Smooth muscle cell (in vitro differentiated cells): ENCODE data around the gene KRTAP5-4. TPM values are rescaled to one million over a fixed set of nuclear protein-coding genes. Genes with fewer than 3 reads are reported as not detected.

Experiments
- DNase-seq: peaks from one replicate; lab custom pipeline; 2025; ENCODE audit not compliant: unreplicated experiment; lab: John Stamatoyannopoulos, UW
- H2AFZ ChIP-seq: fragments of 200-600 bp; sonication (generic); 2 replicates; pipeline ENCODE4 v1.6.0; 2016; ENCODE audit warnings: antibody characterized with exemption, low read depth, mild to moderate bottlenecking
- H3F3A ChIP-seq: fragments of 200-600 bp; sonication (generic); 2 replicates; pipeline ENCODE4 v1.6.0; 2017; ENCODE audit warnings: antibody characterized with exemption, low read depth
- H3K27ac ChIP-seq: fragments of 200-600 bp; sonication (generic); 2 replicates; pipeline ENCODE4 v1.5.1; 2016; ENCODE audit warnings: low read depth, mild to moderate bottlenecking
- H3K27me3 ChIP-seq: fragments of 200-600 bp; sonication (generic); 2 replicates; pipeline ENCODE4 v1.6.1; 2016; ENCODE audit warnings: low read depth, mild to moderate bottlenecking
- H3K36me3 ChIP-seq: fragments of 200-600 bp; sonication (generic); 2 replicates; pipeline ENCODE4 v1.5.1; 2016; ENCODE audit warnings: low read depth
- H3K4me1 ChIP-seq: fragments of 200-600 bp; sonication (generic); 2 replicates; pipeline ENCODE4 v1.5.1; 2016; ENCODE audit warnings: low read depth
- H3K4me2 ChIP-seq: fragments of 200-600 bp; sonication (generic); 2 replicates; pipeline ENCODE4 v1.6.0; 2016; ENCODE audit warnings: mild to moderate bottlenecking
- H3K4me3 ChIP-seq: fragments of 200-600 bp; sonication (generic); 2 replicates; pipeline ENCODE4 v1.5.1; 2016; ENCODE audit warnings: mild to moderate bottlenecking
- H3K79me2 ChIP-seq: fragments of 200-600 bp; sonication (generic); 2 replicates; pipeline ENCODE4 v1.6.0; 2016; ENCODE audit warnings: low read depth, mild to moderate bottlenecking
- H3K9ac ChIP-seq: fragments of 200-600 bp; sonication (generic); 2 replicates; pipeline ENCODE4 v1.6.0; 2016; ENCODE audit warnings: low read depth
- H3K9me3 ChIP-seq: fragments of 200-600 bp; sonication (generic); replicated peaks from 2 replicates; pipeline ENCODE4 v1.5.1; 2016; ENCODE audit warnings: low read depth
- H4K20me1 ChIP-seq: fragments of 200-600 bp; sonication (generic); 2 replicates; pipeline ENCODE4 v1.6.0; 2016; ENCODE audit warnings: low read depth
- CTCF ChIP-seq: fragments of 200-600 bp; sonication (generic); IDR thresholded peaks from 2 replicates; pipeline ENCODE4 v1.5.1; 2017; ENCODE audit warnings: borderline replicate concordance, mild to moderate bottlenecking, antibody characterized with exemption; ENCODE audit not compliant: insufficient read depth, poor library complexity, severe bottlenecking
- WGBS: methylation state at CpG from one replicate; pipeline ENCODE4 v1.1.7; 2016; ENCODE audit warnings: low lambda C conversion rate; 5-methylcytosine and 5-hydroxymethylcytosine counted together
- polyA plus RNA-seq: library from polyadenylated mRNA; unstranded; fragments of >200 nt; fragmentation: Nextera tagmentation; extraction: Ambion mirVana; gene quantifications from 2 replicates; pipeline ENCODE4 v1.2.1, GENCODE V29; 2016
- total RNA-seq: library from RNA; depleted of rRNA; stranded (reverse); fragments of >200 nt; gene quantifications from 2 replicates; pipeline ENCODE4 v1.2.3, GENCODE V29; 2014

KRTAP5-4 gene
- total and polyA plus RNA-seq, 2 experiments from 2014 or later, result not detected

- no peaks in the 10 kb centered on the region for H3K4me1 ChIP-seq
- H3K27me3 ChIP-seq, result no peaks in the 10 kb centered on the region
- no peaks in the 10 kb centered on the region for H3K9me3 ChIP-seq
- no peaks in the 10 kb centered on the region for H3F3A ChIP-seq
- no peaks in the 10 kb centered on the region for H3K79me2 ChIP-seq
- no peak for TF ChIP-seq CTCF
- no peak overlapping the region for H3K4me2 ChIP-seq
- no peak for DNase-seq
- no peak overlapping the region for H2AFZ ChIP-seq
- H3K9ac ChIP-seq, result no peak overlapping the region
- no peak overlapping the region for H3K4me3 ChIP-seq
- no peak overlapping the region for H3K27ac ChIP-seq
- WGBS, result 90% methylated on average over 20 of the region's 20 CpGs
- no peaks in the 10 kb centered on the region for H3K36me3 ChIP-seq
- H4K20me1 ChIP-seq, result no peaks in the 10 kb centered on the region
Observed at GRCh38 chr11:1644601-1645356, 22.8 kb upstream of the KRTAP5-4 start.

GRCh38 chr11:1643146-1643690 is 21.3 kb upstream of the KRTAP5-4 start:
- WGBS, result 93% methylated on average over 20 of the region's 20 CpGs
- no peak overlapping the region for H3K9ac ChIP-seq

GRCh38 chr11:1642288-1643145 is 20.6 kb upstream of the KRTAP5-4 start:
- Histone ChIP-seq H3K4me1 (no peaks in the 10 kb centered on the region), H3K79me2 (no peaks in the 10 kb centered on the region), H3K36me3 (no peaks in the 10 kb centered on the region), H3K9ac (no peak overlapping the region), H4K20me1 (no peaks in the 10 kb centered on the region), H3K27ac (no peak overlapping the region), H3K4me2 (no peak overlapping the region), H3K9me3 (no peaks in the 10 kb centered on the region), H3K4me3 (no peak overlapping the region), H3F3A (no peaks in the 10 kb centered on the region), H3K27me3 (no peaks in the 10 kb centered on the region), H2AFZ (no peak overlapping the region)
- WGBS, result 92% methylated on average over 23 of the region's 29 CpGs
- TF ChIP-seq CTCF, result no peak
- no peak for DNase-seq

More at GRCh38 chr11:1643146-1643690, 21.3 kb upstream of the KRTAP5-4 start:
- Histone ChIP-seq H4K20me1 (no peaks in the 10 kb centered on the region), H3K27ac (no peak overlapping the region), H3F3A (no peaks in the 10 kb centered on the region), H3K9me3 (no peaks in the 10 kb centered on the region), H3K79me2 (no peaks in the 10 kb centered on the region), H3K4me2 (no peak overlapping the region), H2AFZ (no peak overlapping the region), H3K4me3 (no peak overlapping the region), H3K27me3 (no peaks in the 10 kb centered on the region), H3K36me3 (no peaks in the 10 kb centered on the region), H3K4me1 (no peaks in the 10 kb centered on the region)
- TF ChIP-seq CTCF, result no peak
- DNase-seq, result no peak
